IPS-20b (cell line): ENCODE measurements around the gene AGAP1.

Experiments used
- H3K27ac ChIP-seq: one replicate; pipeline ENCODE4 v1.5.1; 2013; ENCODE audit warnings: low read length
- H3K27me3 ChIP-seq: 2 replicates; pipeline ENCODE4 v1.6.1; 2013; ENCODE audit warnings: mild to moderate bottlenecking, low read length, inconsistent platforms; ENCODE audit not compliant: insufficient read depth
- H3K36me3 ChIP-seq: 2 replicates; pipeline ENCODE4 v1.6.1; 2013; ENCODE audit warnings: low read depth, mild to moderate bottlenecking, inconsistent platforms, low read length, moderate library complexity; ENCODE audit not compliant: insufficient read depth
- H3K4me1 ChIP-seq: 2 replicates; pipeline ENCODE4 v1.6.1; 2013; ENCODE audit warnings: mild to moderate bottlenecking, control low read depth, inconsistent platforms, low read length, moderate library complexity; ENCODE audit not compliant: insufficient read depth
- H3K4me3 ChIP-seq: 2 replicates; pipeline ENCODE4 v1.5.1; 2013; ENCODE audit warnings: mild to moderate bottlenecking, low read length, inconsistent platforms
- H3K9ac ChIP-seq: 2 replicates; pipeline ENCODE4 v1.6.1; 2013; ENCODE audit warnings: low read depth, mild to moderate bottlenecking, inconsistent platforms, low read length, moderate library complexity
- H3K9me3 ChIP-seq: 2 replicates; pipeline ENCODE4 v1.6.1; 2013; ENCODE audit warnings: mild to moderate bottlenecking, low read depth, low read length, inconsistent platforms; ENCODE audit not compliant: insufficient read depth

AGAP1 gene

DNA sequence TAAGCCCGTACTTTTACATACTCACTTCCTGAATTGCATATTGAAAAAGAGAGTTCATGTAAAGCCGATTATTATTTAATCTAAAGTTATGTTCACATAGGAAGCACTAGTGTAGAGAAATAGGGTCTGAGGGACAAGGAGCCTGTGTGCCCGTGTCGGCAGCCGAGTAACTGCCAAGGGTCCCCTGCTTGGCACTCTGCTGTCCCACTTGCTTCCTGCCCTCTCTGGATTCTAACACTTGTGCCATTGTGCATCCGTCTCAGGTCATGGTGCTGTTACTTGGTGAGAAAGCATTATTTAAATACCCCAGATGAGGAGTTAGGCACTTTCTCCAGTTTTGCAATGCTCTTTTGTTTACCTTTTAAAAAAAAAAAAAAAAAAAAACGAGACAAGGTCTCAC is 236.3 kb downstream of the AGAP1 start:
- no peak overlapping the region for H3K9ac ChIP-seq
- H3K27me3 ChIP-seq: no peaks in the 10 kb centered on the region
- no peak overlapping the region for H3K27ac ChIP-seq
- no peaks in the 10 kb centered on the region for H3K9me3 ChIP-seq
- H3K4me3 ChIP-seq: no peak overlapping the region
- no peaks in the 10 kb centered on the region for H3K36me3 ChIP-seq
- H3K4me1 ChIP-seq: peaks cover 19% of the 10 kb centered on the region

DNA sequence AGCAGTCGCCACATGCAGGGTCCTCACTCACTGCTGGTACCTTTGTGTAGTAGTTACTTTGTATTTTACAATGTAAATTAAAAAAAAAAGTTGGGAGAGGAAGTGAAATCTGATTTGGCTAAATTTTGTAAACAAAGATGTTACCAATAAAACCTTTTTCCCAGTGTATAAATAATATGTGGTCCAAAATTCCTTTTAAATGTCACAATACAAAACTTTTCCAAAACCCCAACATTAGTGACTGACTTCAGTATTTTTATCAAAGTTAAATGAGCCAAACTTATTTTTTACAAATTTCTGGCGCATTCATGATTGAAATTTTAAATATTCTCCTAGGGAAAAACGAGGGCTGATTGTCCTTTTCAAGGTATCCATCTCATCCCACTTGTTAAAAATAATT is 239.9 kb downstream of the AGAP1 start:
- H3K27me3 ChIP-seq: no peaks in the 10 kb centered on the region
- no peak overlapping the region for H3K9ac ChIP-seq
- no peak overlapping the region for H3K4me3 ChIP-seq
- no peak overlapping the region for H3K27ac ChIP-seq
- H3K4me1 ChIP-seq: peaks cover 17% of the 10 kb centered on the region; the same call in 1 of the 2 replicates
- no peaks in the 10 kb centered on the region for H3K36me3 ChIP-seq
- no peaks in the 10 kb centered on the region for H3K9me3 ChIP-seq

DNA sequence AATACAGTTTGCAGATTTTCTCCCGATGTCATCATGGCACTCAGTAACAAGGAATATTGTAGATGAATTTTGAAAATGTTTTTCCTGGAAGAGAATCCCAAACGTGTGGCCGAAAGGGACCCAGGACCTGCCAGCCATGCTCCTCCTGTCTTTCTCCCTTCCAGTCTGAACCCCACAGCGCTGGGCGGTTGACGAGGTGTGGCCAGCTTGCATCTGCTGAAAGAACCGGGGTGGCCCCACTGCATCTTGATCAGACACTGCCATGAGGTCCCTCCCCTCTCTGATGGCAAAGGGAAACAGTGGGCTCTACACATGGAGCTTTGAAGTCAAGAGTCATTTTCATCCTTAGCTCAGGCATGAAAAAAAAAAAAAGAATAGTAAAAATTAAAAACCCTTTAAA is 240.3 kb downstream of the AGAP1 start:
- Histone ChIP-seq H3K4me1 (peaks cover 17% of the 10 kb centered on the region; the same call in 1 of the 2 replicates), H3K4me3 (no peak overlapping the region), H3K9me3 (no peaks in the 10 kb centered on the region), H3K9ac (no peak overlapping the region), H3K36me3 (no peaks in the 10 kb centered on the region), H3K27me3 (no peaks in the 10 kb centered on the region), H3K27ac (no peak overlapping the region)

DNA sequence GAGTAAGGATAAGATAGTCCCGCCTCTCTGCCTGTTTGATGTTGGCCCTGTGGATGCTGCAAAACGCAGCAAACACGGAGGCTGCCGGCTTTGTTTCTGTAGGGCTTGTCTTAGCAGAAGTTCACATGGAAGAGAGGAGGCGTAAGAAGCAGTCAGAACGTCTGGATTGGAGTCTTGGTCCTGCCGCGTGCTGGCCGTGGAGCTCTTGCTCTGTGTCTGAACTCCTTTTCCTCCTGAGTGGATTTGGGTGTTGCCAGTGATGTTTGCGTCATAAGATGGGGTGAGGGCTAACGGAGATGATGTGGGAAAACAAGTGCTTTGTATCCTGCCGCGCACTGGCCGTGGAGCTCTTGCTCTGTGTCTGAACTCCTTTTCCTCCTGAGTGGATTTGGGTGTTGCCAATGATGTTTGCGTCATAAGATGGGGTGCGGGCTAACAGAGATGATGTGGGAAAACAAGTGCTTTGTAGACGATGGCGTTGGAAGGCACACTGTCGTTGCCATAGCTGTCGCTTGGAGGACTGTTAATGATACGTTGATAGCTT is 240.9 kb downstream of the AGAP1 start:
- no peaks in the 10 kb centered on the region for H3K9me3 ChIP-seq
- H3K27me3 ChIP-seq: no peaks in the 10 kb centered on the region
- no peak overlapping the region for H3K9ac ChIP-seq
- no peaks in the 10 kb centered on the region for H3K36me3 ChIP-seq
- H3K4me1 ChIP-seq: peaks cover 17% of the 10 kb centered on the region; the same call in 1 of the 2 replicates
- H3K27ac ChIP-seq: no peak overlapping the region
- H3K4me3 ChIP-seq: no peak overlapping the region

DNA sequence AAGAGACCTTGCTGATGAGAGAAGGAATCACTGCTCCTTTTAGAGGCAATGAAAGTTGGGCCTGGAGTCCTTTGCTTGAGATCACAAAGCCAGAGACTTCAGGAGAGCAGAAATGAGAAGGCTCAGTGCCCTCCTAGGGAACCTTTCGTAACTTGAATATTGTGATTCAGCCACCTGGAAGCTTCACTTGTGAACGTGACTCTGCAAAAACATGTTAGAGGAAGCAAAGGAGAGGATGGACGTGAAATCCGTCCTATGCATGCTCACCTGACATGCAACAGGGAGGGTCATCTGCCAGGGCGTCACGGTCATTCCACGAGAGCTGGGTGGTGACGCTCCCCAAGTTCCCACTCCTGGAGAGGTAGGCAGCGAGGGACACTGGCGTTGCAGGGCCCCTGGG is 243.6 kb downstream of the AGAP1 start:
- no peak overlapping the region for H3K9ac ChIP-seq
- no peak overlapping the region for H3K4me3 ChIP-seq
- H3K4me1 ChIP-seq: peaks cover 2% of the 10 kb centered on the region; the same call in 1 of the 2 replicates
- H3K27ac ChIP-seq: no peak overlapping the region
- no peaks in the 10 kb centered on the region for H3K27me3 ChIP-seq
- no peaks in the 10 kb centered on the region for H3K9me3 ChIP-seq
- H3K36me3 ChIP-seq: peaks cover 6% of the 10 kb centered on the region; the same call in 1 of the 2 replicates

DNA sequence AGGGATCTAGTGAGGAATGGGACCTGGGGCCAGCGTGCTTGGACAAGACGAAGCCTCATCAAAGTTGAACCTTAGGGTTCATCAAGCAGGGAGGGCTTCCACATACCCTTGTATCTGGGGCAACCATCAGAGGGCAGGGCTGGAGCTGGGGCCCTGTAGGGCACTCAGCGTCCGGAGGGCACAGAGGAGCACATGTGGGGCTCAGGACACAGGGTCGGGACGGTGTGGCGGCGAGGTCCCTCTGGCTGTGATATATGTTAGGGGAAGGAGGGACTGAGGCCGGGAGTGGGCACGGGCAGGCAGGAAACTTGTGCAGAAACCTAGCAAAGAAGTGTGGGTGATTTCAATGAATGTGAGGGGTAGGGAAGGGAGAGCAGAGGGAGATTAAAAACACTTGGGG is 244.0 kb downstream of the AGAP1 start:
- Histone ChIP-seq H3K27ac (no peak overlapping the region), H3K27me3 (no peaks in the 10 kb centered on the region), H3K4me3 (no peak overlapping the region), H3K36me3 (peaks cover 7% of the 10 kb centered on the region; the same call in 1 of the 2 replicates), H3K9me3 (no peaks in the 10 kb centered on the region), H3K9ac (no peak overlapping the region), H3K4me1 (no peaks in the 10 kb centered on the region; the same call in 1 of the 2 replicates)

DNA sequence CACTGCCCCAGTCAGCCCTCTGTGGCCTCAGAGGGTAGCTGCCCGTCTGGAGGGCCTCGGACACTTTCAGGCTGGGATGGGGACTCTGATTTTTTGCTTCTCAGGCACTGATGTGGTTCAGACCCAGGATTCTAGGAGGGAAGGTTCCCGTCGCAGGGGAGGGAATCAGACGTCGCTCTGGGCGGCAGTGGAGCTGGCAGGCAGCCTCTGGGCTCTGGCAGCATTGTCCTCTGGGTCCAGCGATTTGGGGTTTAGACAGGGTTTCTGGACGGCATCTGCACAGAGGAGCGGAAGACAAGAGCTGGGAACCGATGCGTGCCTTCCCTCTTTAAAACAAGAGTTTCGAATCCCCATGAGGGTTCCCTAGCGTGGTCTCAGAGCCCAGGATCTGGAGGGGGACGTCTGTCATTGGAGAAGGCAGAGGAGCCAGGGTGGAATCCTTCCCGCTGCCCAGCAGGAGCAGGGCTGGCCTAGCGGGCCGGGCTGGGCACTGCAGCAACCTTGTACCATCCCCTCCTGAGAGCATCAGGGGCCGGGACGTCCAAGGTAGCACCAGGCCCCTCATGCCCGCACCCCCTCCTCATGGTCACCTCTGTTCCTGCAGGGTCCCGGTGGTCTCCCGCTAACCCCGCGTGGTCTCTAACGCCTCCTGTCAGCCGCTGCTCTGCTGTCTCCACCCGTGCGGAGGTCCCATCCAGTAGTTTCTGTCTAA is 246.0 kb downstream of the AGAP1 start:
- H3K27me3 ChIP-seq: no peaks in the 10 kb centered on the region
- H3K4me3 ChIP-seq: no peak overlapping the region
- no peak overlapping the region for H3K9ac ChIP-seq
- peaks cover 17% of the 10 kb centered on the region for H3K36me3 ChIP-seq
- no peaks in the 10 kb centered on the region for H3K9me3 ChIP-seq
- no peak overlapping the region for H3K27ac ChIP-seq
- H3K4me1 ChIP-seq: no peaks in the 10 kb centered on the region

DNA sequence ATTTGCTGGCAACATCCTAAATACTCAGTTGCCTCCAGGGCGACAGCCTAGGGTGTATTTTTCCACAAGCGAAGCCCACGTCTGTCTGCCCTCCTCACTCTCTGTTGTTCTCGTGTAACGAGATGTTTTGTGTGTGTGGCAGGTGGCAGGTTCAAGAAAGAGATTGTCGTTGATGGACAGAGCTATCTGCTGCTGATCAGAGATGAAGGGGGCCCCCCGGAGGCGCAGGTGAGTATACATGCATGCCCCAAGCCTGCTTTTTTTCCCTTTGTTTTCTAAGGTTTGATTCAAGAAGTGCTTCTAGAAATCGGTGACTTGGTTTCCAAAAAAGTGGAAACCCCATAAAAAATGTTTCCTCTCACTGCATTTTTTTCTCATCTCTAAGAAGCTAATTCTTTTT is 247.0 kb downstream of the AGAP1 start:
- Histone ChIP-seq H3K9ac (no peak overlapping the region), H3K4me3 (no peak overlapping the region), H3K27ac (no peak overlapping the region), H3K4me1 (no peaks in the 10 kb centered on the region), H3K27me3 (no peaks in the 10 kb centered on the region), H3K36me3 (peaks cover 24% of the 10 kb centered on the region), H3K9me3 (no peaks in the 10 kb centered on the region)

DNA sequence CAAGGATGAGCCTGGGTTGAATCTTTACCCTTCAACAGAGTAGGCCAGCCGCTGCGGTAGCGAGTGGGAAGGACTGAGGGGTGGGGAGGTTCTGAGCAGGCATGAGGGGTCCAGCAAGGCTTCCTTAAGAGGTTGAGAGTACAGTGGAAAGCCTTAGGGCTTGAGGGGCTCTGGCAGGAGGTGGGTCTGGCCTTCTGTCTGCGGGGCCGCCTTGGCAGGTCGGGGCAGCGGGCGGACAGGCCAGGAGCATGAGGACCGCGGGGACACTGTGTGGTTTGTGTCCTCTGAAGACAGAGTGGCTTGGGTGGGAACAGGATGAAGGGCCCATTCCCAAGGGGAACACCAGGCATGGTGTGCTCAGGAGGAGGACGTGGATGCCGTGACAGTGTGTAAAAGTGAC is 250.3 kb downstream of the AGAP1 start:
- no peak overlapping the region for H3K4me3 ChIP-seq
- H3K9ac ChIP-seq: no peak overlapping the region
- H3K27ac ChIP-seq: no peak overlapping the region
- H3K36me3 ChIP-seq: peaks cover 28% of the 10 kb centered on the region
- H3K4me1 ChIP-seq: peaks cover 19% of the 10 kb centered on the region; the same call in 1 of the 2 replicates
- no peaks in the 10 kb centered on the region for H3K27me3 ChIP-seq
- H3K9me3 ChIP-seq: no peaks in the 10 kb centered on the region

DNA sequence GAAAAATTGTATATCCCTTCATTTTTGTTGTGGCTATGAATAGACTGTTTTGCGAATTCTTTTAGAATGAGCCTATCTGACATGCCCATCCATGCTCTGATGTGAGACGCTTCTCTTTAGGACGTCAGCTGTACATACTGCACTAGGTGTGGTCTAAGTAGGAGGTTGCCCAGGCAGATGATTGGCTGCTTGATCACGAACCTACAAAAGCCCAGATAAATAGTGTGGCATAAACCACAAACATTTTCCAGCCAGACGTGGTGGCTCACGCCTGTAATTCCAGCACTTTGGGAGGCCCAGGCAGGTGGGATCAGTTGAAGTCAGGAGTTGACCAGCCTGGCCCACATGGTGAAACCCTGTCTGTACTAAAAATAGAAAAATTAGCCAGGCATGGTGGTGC is 251.8 kb downstream of the AGAP1 start:
- peaks cover 34% of the 10 kb centered on the region for H3K36me3 ChIP-seq
- H3K4me1 ChIP-seq: peaks cover 19% of the 10 kb centered on the region; the same call in 1 of the 2 replicates
- H3K9me3 ChIP-seq: no peaks in the 10 kb centered on the region
- H3K4me3 ChIP-seq: no peak overlapping the region
- no peak overlapping the region for H3K9ac ChIP-seq
- H3K27me3 ChIP-seq: no peaks in the 10 kb centered on the region
- H3K27ac ChIP-seq: no peak overlapping the region

DNA sequence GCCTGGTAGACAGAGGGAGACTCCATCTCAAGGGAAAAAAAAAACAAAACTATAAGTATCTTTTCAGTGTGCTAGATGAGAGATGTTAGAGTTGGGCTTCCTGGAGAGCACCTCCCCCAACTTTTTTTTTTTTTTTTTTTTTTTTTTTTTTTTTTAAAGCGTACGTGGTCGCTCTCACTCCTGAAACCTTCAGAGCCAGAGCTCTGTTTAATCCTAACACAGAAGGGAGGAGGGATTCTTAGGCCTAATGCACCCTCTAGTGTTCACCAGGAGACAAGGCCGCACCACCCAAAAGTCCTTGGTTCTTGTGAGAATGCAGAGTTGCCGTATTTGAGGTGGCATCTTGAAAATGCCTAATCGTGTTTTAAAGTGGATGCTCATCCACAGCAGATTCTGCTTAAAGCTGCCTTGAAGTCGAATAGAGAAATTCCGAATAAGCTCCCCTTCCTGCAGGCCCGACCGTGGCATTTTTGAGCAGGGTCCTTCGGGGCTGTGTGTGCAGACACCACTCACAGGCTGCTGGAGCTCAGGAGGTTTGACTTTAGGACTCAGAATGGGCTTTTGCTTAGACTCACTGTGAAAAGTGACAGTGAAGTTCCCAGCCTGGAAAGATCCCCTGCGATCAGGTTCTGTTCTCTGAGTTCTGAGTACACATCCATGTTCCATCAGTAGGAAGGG is 252.6 kb downstream of the AGAP1 start:
- H3K9me3 ChIP-seq: no peaks in the 10 kb centered on the region
- H3K27ac ChIP-seq: no peak overlapping the region
- peaks cover 19% of the 10 kb centered on the region; the same call in 1 of the 2 replicates for H3K4me1 ChIP-seq
- H3K27me3 ChIP-seq: no peaks in the 10 kb centered on the region
- H3K4me3 ChIP-seq: no peak overlapping the region
- H3K9ac ChIP-seq: no peak overlapping the region
- peaks cover 36% of the 10 kb centered on the region for H3K36me3 ChIP-seq
